HEK293 (cell line): ENCODE measurements around the gene AFP.

Experiments used
- CTCF ChIA-PET: fragments of 350-600 bp; formaldehyde crosslinking; extraction: SDS; loops from one replicate; lab custom pipeline; 2021; ENCODE audit warnings: antibody characterized with exemption; lab: Yijun Ruan, JAX
- POLR2A ChIA-PET: fragments of 300-600 bp; formaldehyde crosslinking; extraction: SDS; loops from one replicate; lab custom pipeline; 2020; ENCODE audit warnings: antibody characterized with exemption, inconsistent platforms; lab: Yijun Ruan, JAX
- H3K27ac ChIP-seq: fragments of 200-500 bp; sonication (Bioruptor generic); 2 replicates; pipeline ENCODE4 v1.5.1; 2014; ENCODE audit warnings: low read depth, low read length, control low read depth, inconsistent platforms; ENCODE audit errors: extremely low read depth
- H3K36me3 ChIP-seq, 2 experiments: fragments of 200-500 bp in 1 of 2; sonication (Bioruptor generic) in 1 of 2; 1 replicate in 1 of 2; 2 replicates in 1 of 2; pipeline ENCODE4 v1.5.1; 2014 to 2017; ENCODE audit warnings: inconsistent platforms in 2 of 2, low read length in 2 of 2; ENCODE audit not compliant: control insufficient read depth in 2 of 2, insufficient read depth in 1 of 2
- H3K4me1 ChIP-seq: fragments of 200-500 bp; sonication (Bioruptor generic); 2 replicates; pipeline ENCODE4 v1.5.1; 2014; ENCODE audit warnings: mild to moderate bottlenecking, low read length, inconsistent platforms; ENCODE audit not compliant: control insufficient read depth, insufficient read depth
- H3K4me3 ChIP-seq: 2 replicates; pipeline ENCODE4 v1.5.1; 2011; ENCODE audit warnings: low read depth, mild to moderate bottlenecking, control low read depth, low read length, moderate library complexity
- H3K9me3 ChIP-seq: fragments of 200-500 bp; sonication (Bioruptor generic); 2 replicates; pipeline ENCODE4 v1.5.1; 2014; ENCODE audit warnings: low read depth, low read length, inconsistent platforms; ENCODE audit not compliant: control insufficient read depth, insufficient read depth
- KLF10 ChIP-seq: fragments of 450-650 bp; IDR thresholded peaks from 2 replicates; pipeline ENCODE4 v1.5.1; 2018; ENCODE audit warnings: missing biosample characterization, mild to moderate bottlenecking, missing genetic modification characterization
- KLF17 ChIP-seq: fragments of 450-650 bp; formaldehyde crosslinking; IDR thresholded peaks from 2 replicates; pipeline ENCODE4 v1.5.1; 2016; ENCODE audit warnings: missing biosample characterization, missing genetic modification characterization
- TRIM28 ChIP-seq: IDR thresholded peaks from 2 replicates; pipeline ENCODE4 v1.6.1; 2011; ENCODE audit warnings: low read length, control low read depth, borderline replicate concordance
- ZBTB44 ChIP-seq: fragments of 450-650 bp; IDR thresholded peaks from 2 replicates; pipeline ENCODE4 v1.5.1; 2018; ENCODE audit warnings: missing biosample characterization, mild to moderate bottlenecking, missing genetic modification characterization
- ZNF2 ChIP-seq: fragments of 450-650 bp; formaldehyde crosslinking; IDR thresholded peaks from 2 replicates; pipeline ENCODE4 v1.5.1; 2016; ENCODE audit warnings: missing biosample characterization, missing genetic modification characterization
- ZNF311 ChIP-seq: fragments of 450-650 bp; formaldehyde crosslinking; IDR thresholded peaks from 2 replicates; pipeline ENCODE4 v1.5.1; 2017; ENCODE audit warnings: missing biosample characterization, missing genetic modification characterization, borderline replicate concordance
- ZNF513 ChIP-seq: fragments of 450-650 bp; IDR thresholded peaks from 2 replicates; pipeline ENCODE4 v1.5.1; 2018; ENCODE audit warnings: missing biosample characterization, missing genetic modification characterization
- ZNF555 ChIP-seq: fragments of 450-650 bp; formaldehyde crosslinking; conservative IDR thresholded peaks from 2 replicates; pipeline ENCODE4 v1.5.1; 2017; ENCODE audit warnings: missing biosample characterization, mild to moderate bottlenecking, missing genetic modification characterization, inconsistent platforms
- ZNF560 ChIP-seq: fragments of 450-650 bp; formaldehyde crosslinking; IDR thresholded peaks from 2 replicates; pipeline ENCODE4 v1.5.1; 2017; ENCODE audit warnings: missing biosample characterization, missing genetic modification characterization, borderline replicate concordance
- TF ChIP-seq, protein P1 (sequence below): sonication (generic); formaldehyde crosslinking; IDR thresholded peaks from 2 replicates; pipeline ENCODE4 v1.8.1; 2022; ENCODE audit warnings: mild to moderate bottlenecking, moderate library complexity, missing genetic modification reagents

The AFP gene

GRCh38 chr4:73481358-73481757, 45.3 kb downstream of the AFP start, which contains the start of gene AFM:
Gene AFM (plus strand): TSS chr4:73481745. CDS start chr4:73481776, 31 bp downstream.
- TF ChIP-seq ZNF513 (no peak), KLF10 (no peak)
- TF ChIP-seq, all 188 proteins: peak for 0
- CTCF ChIA-PET: no interaction called here
- no peaks in the 10 kb centered on the region for H3K9me3 ChIP-seq
- no peak within 1 kb of the TSS for H3K27ac ChIP-seq
- POLR2A ChIA-PET: no interaction called here
- H3K4me3 ChIP-seq: no peak within 1 kb of the TSS
- no peaks in the 10 kb centered on the region for H3K36me3 ChIP-seq
- H3K4me1 ChIP-seq: no peaks in the 10 kb centered on the region

GRCh38 chr4:73485085-73485484, 49.1 kb downstream of the AFP start:
- H3K9me3 ChIP-seq: no peaks in the 10 kb centered on the region
- CTCF ChIA-PET: no interaction called here
- TF ChIP-seq ZNF555 (tag by site-specific recombination): no peak
- TF ChIP-seq, protein P1, sequence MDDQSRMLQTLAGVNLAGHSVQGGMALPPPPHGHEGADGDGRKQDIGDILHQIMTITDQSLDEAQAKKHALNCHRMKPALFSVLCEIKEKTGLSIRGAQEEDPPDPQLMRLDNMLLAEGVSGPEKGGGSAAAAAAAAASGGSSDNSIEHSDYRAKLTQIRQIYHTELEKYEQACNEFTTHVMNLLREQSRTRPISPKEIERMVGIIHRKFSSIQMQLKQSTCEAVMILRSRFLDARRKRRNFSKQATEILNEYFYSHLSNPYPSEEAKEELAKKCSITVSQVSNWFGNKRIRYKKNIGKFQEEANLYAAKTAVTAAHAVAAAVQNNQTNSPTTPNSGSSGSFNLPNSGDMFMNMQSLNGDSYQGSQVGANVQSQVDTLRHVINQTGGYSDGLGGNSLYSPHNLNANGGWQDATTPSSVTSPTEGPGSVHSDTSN (CRISPR knock-in tag): no peak
- POLR2A ChIA-PET: no interaction called here
- no peaks in the 10 kb centered on the region for H3K4me1 ChIP-seq
- H3K4me3 ChIP-seq: no peak overlapping the region
- no peak overlapping the region for H3K27ac ChIP-seq
- no peaks in the 10 kb centered on the region for H3K36me3 ChIP-seq

DNA sequence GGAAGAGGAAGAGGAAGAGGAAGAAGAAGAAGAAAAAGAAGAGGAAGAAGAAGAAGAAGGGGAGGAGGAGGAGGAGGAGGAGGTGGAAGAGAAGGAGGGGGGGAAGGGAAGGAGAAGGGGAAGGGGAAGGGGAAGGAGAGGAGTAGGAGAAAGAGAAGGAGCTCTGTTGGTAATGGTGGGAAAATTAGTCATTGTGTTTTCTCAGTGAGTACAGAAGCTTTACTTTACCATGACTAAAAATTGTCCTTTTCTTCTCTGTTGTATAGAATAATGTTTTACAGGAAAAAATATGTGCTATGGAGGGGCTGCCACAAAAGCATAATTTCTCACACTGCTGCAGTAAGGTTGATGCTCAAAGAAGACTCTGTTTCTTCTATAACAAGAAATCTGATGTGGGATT, 49.6 kb downstream of the AFP start:
- Histone ChIP-seq H3K36me3 (no peaks in the 10 kb centered on the region), H3K9me3 (no peaks in the 10 kb centered on the region), H3K4me3 (no peak overlapping the region)
- POLR2A ChIA-PET: no interaction called here
- CTCF ChIA-PET: no interaction called here
- TF ChIP-seq ZNF513 (peak; percentile 67), ZNF311 (no peak)
- TF ChIP-seq, all 188 proteins: peak for 1
- no peaks in the 10 kb centered on the region for H3K4me1 ChIP-seq
- no peak overlapping the region for H3K27ac ChIP-seq

GRCh38 chr4:73486497-73486896, 50.5 kb downstream of the AFP start:
- Histone ChIP-seq H3K36me3 (no peaks in the 10 kb centered on the region), H3K4me1 (no peaks in the 10 kb centered on the region), H3K9me3 (no peaks in the 10 kb centered on the region), H3K4me3 (no peak overlapping the region), H3K27ac (no peak overlapping the region)
- CTCF ChIA-PET: interaction anchor here (0.7 kb wide), 1 partner anchor 649 kb away, joined by 3 read pairs; no protein-coding TSS in a partner anchor
- no peak for TF ChIP-seq KLF17 (tag by site-specific recombination)
- no peak for TF ChIP-seq ZBTB44 (tag by site-specific recombination)
- TF ChIP-seq ZNF2 (tag by site-specific recombination): no peak
- no peak for TF ChIP-seq TRIM28
- TF ChIP-seq ZNF560 (tag by site-specific recombination): no peak
- TF ChIP-seq, all 188 proteins: peak for 0
- POLR2A ChIA-PET: no interaction called here
